DMS79 treated with DMSO at 0.1 percent for 48 hours (cell line): Measurements from ENCODE around the gene TTLL7.
A peak's percentile ranks its signal among the peaks of the same experiment; 100 is the strongest.
"Not testable (repeated sequence)": the region's sequence is repeated elsewhere in the genome, so short reads cannot be mapped to it uniquely, and the experiment has no call there.

ENCODE experiments used
- DNase-seq: peaks from one replicate; lab custom pipeline; 2025; lab: John Stamatoyannopoulos, UW

TTLL7 gene

GRCh38 chr1:83995649-83996048, 3.3 kb downstream of the TTLL7 start:
- DNase-seq: no peak

GRCh38 chr1:83994111-83994510, 4.8 kb downstream of the TTLL7 start:
- DNase-seq: no peak

DNA sequence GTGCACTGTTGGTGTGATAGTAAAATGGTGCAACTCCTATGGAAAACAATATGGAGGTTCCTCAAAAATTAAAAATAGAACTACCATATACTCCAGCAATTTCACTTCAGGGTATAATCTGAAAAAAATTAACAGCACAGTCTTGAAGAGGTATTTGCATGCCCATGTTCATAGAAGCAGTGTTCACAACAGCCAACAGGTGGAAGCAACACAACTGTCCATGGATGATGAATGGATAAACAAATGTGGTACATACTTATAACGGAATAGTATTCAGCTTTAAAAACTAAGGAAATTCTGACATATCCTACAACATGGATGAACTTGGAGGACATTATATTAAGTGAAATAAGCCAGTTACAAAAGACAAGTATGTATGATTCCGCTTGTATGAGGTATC, 8.2 kb downstream of the TTLL7 start:
- no peak for DNase-seq

GRCh38 chr1:83985048-83985447, 13.9 kb downstream of the TTLL7 start:
- no peak for DNase-seq

DNA sequence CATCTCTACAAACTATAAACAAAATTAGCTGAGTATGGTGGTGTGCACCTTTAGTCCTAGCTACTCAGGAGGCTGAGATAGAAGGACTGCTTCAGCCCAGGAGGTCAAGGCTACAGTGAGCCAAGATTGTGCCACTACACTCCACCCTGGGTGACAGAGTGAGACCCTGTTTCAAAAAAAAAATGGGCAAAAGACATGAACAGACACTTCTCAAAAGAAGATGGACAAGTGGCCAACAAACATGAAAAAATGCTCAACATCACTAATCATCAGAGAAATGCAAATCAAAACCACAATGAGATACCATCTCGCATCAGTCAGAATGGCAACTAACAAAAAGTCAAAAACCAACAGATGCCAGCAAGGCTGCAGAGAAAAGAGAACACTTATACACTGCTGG, 15.0 kb downstream of the TTLL7 start:
- not testable (repeated sequence) for DNase-seq

DNA sequence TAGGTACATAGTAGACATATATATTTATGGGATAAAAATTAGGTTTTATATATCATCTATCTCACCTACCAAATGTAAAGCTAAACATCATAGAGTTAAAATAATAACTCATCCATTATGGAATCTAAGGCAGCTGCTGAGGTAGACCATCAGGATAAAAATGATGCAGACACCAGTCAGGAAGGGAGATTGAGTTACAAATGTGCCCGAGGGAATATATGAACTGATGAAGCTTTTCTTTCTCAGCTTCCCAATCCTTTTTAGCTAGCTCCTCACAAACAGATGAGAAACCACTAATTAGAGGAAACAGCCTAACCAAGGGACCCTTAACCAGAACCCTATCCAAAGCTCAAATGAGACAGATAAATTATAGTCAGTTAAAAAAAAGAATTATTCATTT, 20.9 kb downstream of the TTLL7 start:
- no peak for DNase-seq

DNA sequence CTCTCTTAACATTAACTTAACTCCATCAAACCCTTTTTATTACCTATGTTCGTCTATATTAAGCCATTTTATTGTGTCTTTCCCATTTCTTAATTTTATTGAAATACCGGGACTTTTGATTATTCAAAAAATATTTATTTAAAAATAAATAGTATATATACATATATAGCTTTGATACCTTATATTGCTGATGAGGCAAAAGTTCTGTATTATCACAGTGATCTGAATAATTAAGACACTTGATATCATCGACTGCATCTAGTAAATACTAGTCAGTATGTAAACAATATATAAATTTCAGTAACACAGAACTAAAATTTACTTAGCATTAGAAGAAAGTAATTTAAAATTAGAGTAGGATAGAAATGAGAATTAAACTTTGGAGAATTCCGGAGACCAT, 22.0 kb downstream of the TTLL7 start:
- no peak for DNase-seq

- no peak for DNase-seq
These were observed 28.1 kb downstream of the TTLL7 start for GRCh38 chr1:83970802-83971201.

- no peak for DNase-seq
These were observed 28.8 kb downstream of the TTLL7 start for GRCh38 chr1:83970114-83970513.

GRCh38 chr1:83967336-83967735, 31.6 kb downstream of the TTLL7 start:
- DNase-seq: no peak

DNA sequence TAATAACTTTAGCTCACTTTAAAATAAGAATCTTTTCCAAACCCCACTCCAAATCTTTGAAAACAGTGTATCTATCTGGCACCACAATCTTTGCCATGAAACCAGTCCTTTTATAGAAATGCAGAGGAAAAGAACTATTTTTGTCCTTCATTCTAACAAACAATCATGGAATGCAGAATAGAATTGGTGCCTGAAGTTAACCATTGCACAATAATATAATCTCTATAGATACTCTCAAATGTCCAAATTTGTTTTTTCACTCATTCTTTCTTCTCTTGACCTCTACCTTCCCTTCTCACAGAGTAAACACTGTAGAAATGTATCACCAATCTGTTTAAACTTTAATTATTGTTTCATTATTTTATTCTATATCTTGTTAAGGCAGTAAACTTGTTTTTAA, 34.8 kb downstream of the TTLL7 start:
- DNase-seq: no peak

DNA sequence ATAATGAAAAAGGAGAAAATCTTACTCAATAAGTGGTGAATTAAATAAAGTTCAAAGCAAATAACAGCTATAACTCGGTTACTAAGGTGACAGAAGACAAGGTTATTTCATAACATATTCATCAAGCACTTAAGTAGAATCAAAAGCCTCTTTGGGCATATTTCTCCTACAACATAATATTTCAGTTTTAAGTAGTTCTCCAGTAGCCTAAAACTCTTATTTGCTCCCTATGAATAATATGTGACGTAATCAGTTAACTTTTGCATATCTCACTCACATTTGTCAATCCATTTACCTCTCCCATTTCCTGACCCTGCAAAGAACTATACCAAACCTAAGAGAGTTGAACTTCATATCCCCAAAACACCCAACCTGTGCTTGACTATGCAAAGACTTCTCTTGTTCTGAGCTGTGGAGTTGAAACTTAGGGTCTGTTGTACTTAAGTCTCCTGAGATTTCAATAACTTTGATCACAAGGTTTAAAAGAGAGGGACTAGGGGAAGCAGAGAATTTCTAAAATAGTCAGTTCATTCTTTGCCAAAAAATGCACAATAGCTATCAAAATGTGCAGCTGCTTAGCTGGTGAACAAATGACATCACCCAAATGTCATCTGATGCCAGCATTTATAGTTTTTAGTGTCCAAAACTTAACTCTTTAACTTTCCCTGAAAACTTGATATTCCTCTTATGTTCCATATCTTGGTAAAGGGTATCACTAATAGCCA, 37.2 kb downstream of the TTLL7 start:
- no peak for DNase-seq

DNA sequence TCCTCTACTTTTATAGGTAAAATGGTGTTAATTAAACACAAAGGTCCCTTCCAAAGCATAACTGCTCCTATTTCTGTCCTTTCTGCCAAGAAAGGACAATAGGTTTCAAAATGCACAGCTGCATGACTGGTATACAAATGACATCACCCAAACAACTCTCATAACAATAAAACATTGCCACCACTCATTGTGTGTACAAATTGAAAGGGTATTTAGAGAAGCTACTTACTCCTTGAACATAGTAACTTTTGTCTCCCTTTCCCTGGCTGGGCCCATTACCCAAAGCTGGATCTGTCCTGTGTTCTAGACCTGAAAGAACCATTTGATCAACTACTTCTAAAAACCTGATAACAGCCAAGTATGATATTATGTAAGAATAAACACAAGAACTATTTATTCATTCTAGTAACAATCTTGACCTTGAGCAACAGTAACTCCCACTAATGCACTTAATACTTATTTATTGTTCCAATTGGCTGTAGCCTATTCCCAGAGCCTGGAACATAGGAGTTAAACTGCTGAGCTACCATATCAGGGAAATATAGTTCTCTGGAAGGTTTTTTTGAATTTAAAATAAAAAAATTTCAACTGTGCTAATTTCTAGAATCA, 38.2 kb downstream of the TTLL7 start:
- no peak for DNase-seq

- DNase-seq: no peak
These were observed 39.0 kb downstream of the TTLL7 start for GRCh38 chr1:83959824-83960498.

GRCh38 chr1:83958704-83959103, 40.2 kb downstream of the TTLL7 start:
- no peak for DNase-seq

GRCh38 chr1:83954166-83954823, 44.6 kb downstream of the TTLL7 start:
- peak; percentile 17 for DNase-seq

- no peak for DNase-seq
These were observed 48.7 kb downstream of the TTLL7 start for GRCh38 chr1:83950106-83950661.

- DNase-seq: no peak
These were observed 56.0 kb downstream of the TTLL7 start for GRCh38 chr1:83942914-83943313.

DNA sequence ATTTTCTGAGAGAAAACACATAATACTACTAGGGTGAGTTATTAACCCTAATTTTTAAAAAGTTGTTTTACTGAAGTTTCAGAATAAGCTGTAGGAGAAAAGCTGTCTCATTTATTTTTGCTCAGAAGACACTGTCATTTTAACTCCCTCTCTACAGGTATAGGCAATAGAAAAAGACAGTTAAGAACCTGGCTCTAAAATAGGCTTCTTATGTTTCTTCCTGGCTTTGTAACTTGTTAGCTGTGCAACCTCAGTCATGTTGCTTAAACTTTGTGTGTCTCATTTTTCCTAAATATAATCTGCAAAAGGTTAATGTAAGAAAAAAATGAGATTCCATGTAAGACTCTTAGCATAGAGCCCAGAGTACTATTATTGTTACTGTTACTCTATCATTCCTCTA, 64.4 kb downstream of the TTLL7 start:
- no peak for DNase-seq

- no peak for DNase-seq
These were observed 66.2 kb downstream of the TTLL7 start for GRCh38 chr1:83932693-83933092.

DNA sequence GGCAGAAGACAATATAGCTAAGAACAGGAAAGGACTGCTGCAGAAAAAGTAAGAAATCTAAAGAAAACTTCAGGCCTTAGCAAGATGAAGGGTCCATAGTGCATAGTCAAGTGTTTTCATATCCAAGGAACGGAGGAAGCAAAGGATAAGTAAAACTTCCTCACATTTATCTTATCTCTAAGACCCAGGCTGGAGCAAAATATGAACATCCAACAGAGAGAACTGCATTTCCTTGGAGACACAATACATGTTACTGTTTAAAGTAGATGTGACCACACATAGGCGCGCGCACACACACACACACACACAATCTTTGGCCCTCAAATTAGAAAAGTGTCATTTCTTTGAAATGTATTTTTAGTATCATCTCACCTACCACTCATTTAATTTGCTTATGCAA, 66.7 kb downstream of the TTLL7 start:
- DNase-seq: no peak

- peak; percentile 55 for DNase-seq
These were observed 67.2 kb downstream of the TTLL7 start for GRCh38 chr1:83931658-83932253.
